KMS-11 (cell line): ENCODE measurements around the gene SLC9A9.

Source experiments
- H2AFZ ChIP-seq: fragments of 200-600 bp; sonication (generic); 2 replicates; pipeline ENCODE4 v1.6.1; 2016; ENCODE audit warnings: antibody characterized with exemption, mixed run types, low read depth
- H3K27ac ChIP-seq: fragments of 200-600 bp; sonication (generic); 2 replicates; pipeline ENCODE4 v1.6.1; 2016; ENCODE audit warnings: mild to moderate bottlenecking, mixed run types
- H3K27me3 ChIP-seq: fragments of 200-600 bp; sonication (generic); 2 replicates; pipeline ENCODE4 v1.6.1; 2017; ENCODE audit warnings: mild to moderate bottlenecking, low read depth, mixed run types, moderate library complexity; ENCODE audit not compliant: insufficient read depth
- H3K36me3 ChIP-seq: fragments of 200-600 bp; sonication (generic); 2 replicates; pipeline ENCODE4 v1.6.1; 2017; ENCODE audit warnings: mild to moderate bottlenecking, mixed run types; ENCODE audit not compliant: insufficient read depth
- H3K4me1 ChIP-seq: fragments of 200-600 bp; sonication (generic); 2 replicates; pipeline ENCODE4 v1.6.1; 2016; ENCODE audit warnings: mild to moderate bottlenecking, low read depth, mixed run types; ENCODE audit not compliant: poor library complexity, severe bottlenecking
- H3K4me2 ChIP-seq: fragments of 200-600 bp; sonication (generic); 2 replicates; pipeline ENCODE4 v1.7.0; 2016; ENCODE audit warnings: mild to moderate bottlenecking, mixed run types
- H3K4me3 ChIP-seq: fragments of 200-600 bp; sonication (generic); IDR thresholded peaks from 2 replicates; pipeline ENCODE4 v1.6.1; 2017; ENCODE audit warnings: low read depth, low read length, mixed read lengths; ENCODE audit not compliant: insufficient read depth
- H3K79me2 ChIP-seq: fragments of 200-600 bp; sonication (generic); 2 replicates; pipeline ENCODE4 v1.6.1; 2016; ENCODE audit warnings: low read depth, mixed run types; ENCODE audit not compliant: insufficient read depth
- H3K9ac ChIP-seq: fragments of 200-600 bp; sonication (generic); 2 replicates; pipeline ENCODE4 v1.6.1; 2016; ENCODE audit warnings: mild to moderate bottlenecking, mixed run types
- H4K20me1 ChIP-seq: fragments of 200-600 bp; sonication (generic); 2 replicates; pipeline ENCODE4 v1.6.1; 2016; ENCODE audit warnings: mild to moderate bottlenecking, mixed run types; ENCODE audit not compliant: insufficient read depth
- CTCF ChIP-seq: fragments of 200-600 bp; sonication (generic); conservative IDR thresholded peaks from 2 replicates; pipeline ENCODE4 v1.6.1; 2017; ENCODE audit warnings: low read depth, mild to moderate bottlenecking, antibody characterized with exemption, low read length, moderate library complexity, mixed read lengths

SLC9A9 gene

GRCh38 chr3:143668924-143669790 is 179.1 kb downstream of the SLC9A9 start:
- no peaks in the 10 kb centered on the region for H3K27me3 ChIP-seq
- H3K4me2 ChIP-seq, result peak overlapping the region; percentile 31
- peaks cover 36% of the 10 kb centered on the region for H3K4me1 ChIP-seq
- peak overlapping the region; percentile 18; the same call in 1 of the 2 replicates for H3K27ac ChIP-seq
- no peak overlapping the region for H3K4me3 ChIP-seq
- no peak for TF ChIP-seq CTCF
- H2AFZ ChIP-seq, result no peak overlapping the region
- no peak overlapping the region for H3K9ac ChIP-seq
- no peaks in the 10 kb centered on the region for H3K79me2 ChIP-seq
- H4K20me1 ChIP-seq, result no peaks in the 10 kb centered on the region
- no peaks in the 10 kb centered on the region for H3K36me3 ChIP-seq

DNA sequence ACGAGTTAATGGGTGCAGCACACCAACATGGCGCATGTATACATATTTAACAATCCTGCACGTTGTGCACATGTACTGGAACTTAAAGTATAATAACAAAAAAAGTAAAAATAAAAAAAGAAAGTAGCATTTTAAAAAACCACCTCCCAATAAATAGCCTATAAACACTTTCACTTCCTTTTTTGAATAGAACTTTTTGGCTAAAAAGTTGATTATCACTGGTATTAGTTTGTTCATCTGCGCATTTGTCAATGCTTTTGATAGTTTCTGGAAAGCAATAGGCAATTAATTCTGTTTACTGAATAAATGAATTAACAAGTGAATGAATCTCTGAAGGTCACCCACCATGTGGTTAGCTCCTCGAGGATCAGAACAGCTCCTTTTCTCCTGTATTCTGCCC is 179.9 kb downstream of the SLC9A9 start:
- Histone ChIP-seq H3K4me3 (no peak overlapping the region), H3K27ac (peak overlapping the region; percentile 18; the same call in 1 of the 2 replicates), H3K4me2 (peak overlapping the region; percentile 31; the same call in 1 of the 2 replicates), H4K20me1 (no peaks in the 10 kb centered on the region), H3K36me3 (no peaks in the 10 kb centered on the region), H2AFZ (no peak overlapping the region), H3K27me3 (no peaks in the 10 kb centered on the region), H3K9ac (no peak overlapping the region), H3K4me1 (peaks cover 31% of the 10 kb centered on the region), H3K79me2 (no peaks in the 10 kb centered on the region)
- no peak for TF ChIP-seq CTCF

- Histone ChIP-seq H3K79me2 (no peaks in the 10 kb centered on the region), H3K27ac (no peak overlapping the region), H4K20me1 (no peaks in the 10 kb centered on the region), H3K9ac (no peak overlapping the region), H3K4me3 (no peak overlapping the region), H3K36me3 (no peaks in the 10 kb centered on the region), H3K4me1 (peaks cover 4% of the 10 kb centered on the region), H3K4me2 (no peak overlapping the region), H2AFZ (no peak overlapping the region), H3K27me3 (no peaks in the 10 kb centered on the region)
- no peak for TF ChIP-seq CTCF
These were observed 186.6 kb downstream of the SLC9A9 start for GRCh38 chr3:143661677-143662076.

DNA sequence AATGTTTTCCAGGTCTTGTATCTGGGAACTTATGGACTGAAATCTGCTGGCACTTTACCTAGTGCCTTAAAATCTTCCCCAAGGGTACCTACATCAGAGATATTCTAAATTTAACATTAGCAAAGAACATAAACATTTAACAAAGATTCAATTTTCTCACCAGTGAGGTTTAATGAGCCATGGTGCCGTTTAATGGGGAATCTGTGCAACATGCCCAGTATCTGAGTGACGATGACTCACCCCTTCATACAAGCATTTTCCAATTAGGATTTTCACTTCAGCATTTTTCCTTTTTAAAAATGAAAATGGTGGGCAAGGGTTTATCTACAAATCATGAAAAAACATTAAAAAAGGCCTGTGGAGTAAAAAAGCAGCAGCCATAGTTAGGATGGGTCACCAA is 189.4 kb downstream of the SLC9A9 start:
- Histone ChIP-seq H3K9ac (no peak overlapping the region), H3K4me1 (peaks cover 4% of the 10 kb centered on the region), H4K20me1 (no peaks in the 10 kb centered on the region), H3K27ac (no peak overlapping the region), H3K4me3 (no peak overlapping the region), H2AFZ (no peak overlapping the region), H3K4me2 (no peak overlapping the region), H3K36me3 (no peaks in the 10 kb centered on the region), H3K79me2 (no peaks in the 10 kb centered on the region), H3K27me3 (no peaks in the 10 kb centered on the region)
- TF ChIP-seq CTCF, result no peak
